Activated CD4-positive, alpha-beta T cell treated with anti-CD3 and anti-CD28 coated beads, Interleukin-2, amount 50 U/mL, for 4 hours (primary cell): ENCODE results near the gene CDK15.
"Not testable (repeated sequence)": the region's sequence is repeated elsewhere in the genome, so short reads cannot be mapped to it uniquely, and the experiment has no call there.

Experiments
- DNase-seq, 2 experiments: peaks; one replicate each; pipeline ENCODE4 v3.0.0-alpha.2; 2020

Gene CDK15

GRCh38 chr2:201790989-201791388 lies 15.3 kb upstream of the CDK15 start:
- no peak for DNase-seq

- DNase-seq: no peak
Measured at GRCh38 chr2:201793631-201794030, 12.7 kb upstream of the CDK15 start.

- DNase-seq: no peak
Measured at GRCh38 chr2:201794294-201794693, 12.0 kb upstream of the CDK15 start.

- DNase-seq: no peak
Measured at GRCh38 chr2:201795607-201796477, 10.5 kb upstream of the CDK15 start.

GRCh38 chr2:201796478-201796865 lies 9.9 kb upstream of the CDK15 start:
- no peak for DNase-seq

- DNase-seq: no peak
Measured at GRCh38 chr2:201797175-201797840, 9.0 kb upstream of the CDK15 start.

GRCh38 chr2:201798252-201798913 lies 8.0 kb upstream of the CDK15 start:
- DNase-seq: no peak

GRCh38 chr2:201798914-201799285 lies 7.4 kb upstream of the CDK15 start:
- DNase-seq: not testable (repeated sequence)

GRCh38 chr2:201807452-201807999 lies 1.2 kb downstream of the CDK15 start:
- no peak for DNase-seq

GRCh38 chr2:201808027-201808426 lies 1.7 kb downstream of the CDK15 start:
- DNase-seq: no peak

- no peak for DNase-seq
Measured at GRCh38 chr2:201809633-201810032, 3.3 kb downstream of the CDK15 start.

GRCh38 chr2:201810604-201811003 lies 4.3 kb downstream of the CDK15 start:
- not testable (repeated sequence) for DNase-seq

GRCh38 chr2:201813996-201814760 lies 7.8 kb downstream of the CDK15 start:
- DNase-seq: no peak

GRCh38 chr2:201816657-201817575 lies 10.6 kb downstream of the CDK15 start:
- DNase-seq: no peak

- DNase-seq: no peak
Measured at GRCh38 chr2:201820383-201821007, 14.2 kb downstream of the CDK15 start.

GRCh38 chr2:201821080-201821479 lies 14.7 kb downstream of the CDK15 start:
- DNase-seq: no peak

GRCh38 chr2:201824212-201824611 lies 17.9 kb downstream of the CDK15 start:
- no peak for DNase-seq

GRCh38 chr2:201827621-201828020 lies 21.3 kb downstream of the CDK15 start:
- no peak for DNase-seq

- no peak for DNase-seq
Measured at GRCh38 chr2:201828220-201828619, 21.9 kb downstream of the CDK15 start.

GRCh38 chr2:201830666-201831065 lies 24.3 kb downstream of the CDK15 start:
- no peak for DNase-seq

GRCh38 chr2:201831469-201831868 lies 25.1 kb downstream of the CDK15 start:
- no peak for DNase-seq
